ENCODE data around the gene CHTF18. TPM values are rescaled to one million over a fixed set of nuclear protein-coding genes. Genes with fewer than 3 reads are reported as not detected.
A peak's percentile ranks its signal among the peaks of the same experiment; 100 is the strongest.

Gene CHTF18
- total and polyA plus RNA-seq, 9 of the 15 experiments (the other 6 are each of a cell fraction or from before 2014, with no cell fraction given) = 2.5 to 123 (median 17.0) TPM

GRCh38 chr16:740764-741505, 47.5 kb upstream of the CHTF18 start, which contains the start of gene CIAO3 (continued):
- no peak for TF ChIP-seq ZNF134 (CRISPR knock-in tag; conservative IDR thresholded peaks at IDR 0.05)
- TF ChIP-seq E2F6 (IDR thresholded peaks at IDR 0.05; ENCODE audit: borderline replicate concordance in 1 of 2, extremely low read depth in 1 of 2, insufficient read depth in 1 of 2, insufficient read length in 1 of 2, low read depth in 1 of 2, low read length in 1 of 2, poor library complexity in 1 of 2, severe bottlenecking in 1 of 2) = peak; percentile 75 to 83
- no peak; the same call in 1 of the 2 replicates for TF ChIP-seq PKNOX1 (IDR thresholded peaks at IDR 0.05)
- no peak for TF ChIP-seq TAL1 (IDR thresholded peaks at IDR 0.05)
- no peak for TF ChIP-seq SNAPC5 (CRISPR knock-in tag; IDR thresholded peaks at IDR 0.05)
- 0 out of 2 replicates have a peak, but pooled peaks have one; percentile 65 for TF ChIP-seq E2F3 (CRISPR knock-in tag; IDR thresholded peaks at IDR 0.05)
- TF ChIP-seq ZNF586 (CRISPR knock-in tag; conservative IDR thresholded peaks at IDR 0.05) = no peak
- TF ChIP-seq TEAD4 (IDR thresholded peaks at IDR 0.05; ENCODE audit: low read length) = no peak
- no peak for TF ChIP-seq TEAD4 (CRISPR knock-in tag; IDR thresholded peaks at IDR 0.05; ENCODE audit: borderline replicate concordance)
- TF ChIP-seq BRF2 (IDR thresholded peaks at IDR 0.05; ENCODE audit: borderline replicate concordance, insufficient read depth, insufficient read length) = no peak
- TF ChIP-seq ZNF239 (CRISPR knock-in tag; IDR thresholded peaks at IDR 0.05) = peak; percentile 27; the same call in 1 of the 2 replicates
- 0 out of 2 replicates have a peak, but pooled peaks have one; percentile 5 for TF ChIP-seq ZNF316 (IDR thresholded peaks at IDR 0.05)
- TF ChIP-seq BCLAF1 (IDR thresholded peaks at IDR 0.05; ENCODE audit: borderline replicate concordance in 1 of 2, control insufficient read depth in 1 of 2, low read depth in 2 of 2, low read length in 1 of 2) = no peak
- TF ChIP-seq SREBF2 (CRISPR knock-in tag; IDR thresholded peaks at IDR 0.05) = no peak
- peak; percentile 100 for TF ChIP-seq THAP7 (CRISPR knock-in tag; IDR thresholded peaks at IDR 0.05)
- peak; percentile 54; the same call in 1 of the 2 replicates for TF ChIP-seq NR2C2 (CRISPR knock-in tag; IDR thresholded peaks at IDR 0.05)
- peak; percentile 86 for TF ChIP-seq NR2C2 (tag; IDR thresholded peaks at IDR 0.05)
